GM23338 (cell line): Measurements from ENCODE around the gene CARMIL1. TPM values are rescaled to one million over a fixed set of nuclear protein-coding genes. Genes with fewer than 3 reads are reported as not detected.
A peak's percentile ranks its signal among the peaks of the same experiment; 100 is the strongest.

ENCODE experiments used
- ATAC-seq: fragments of 200-7000 bp; cut with Tn5 transposase; 3 replicates; pipeline ENCODE4 v1.9.1; 2020
- DNase-seq: peaks from one replicate; pipeline ENCODE4 v3.0.0-alpha.2; 2015; ENCODE audit warnings: low spot score
- H2AFZ ChIP-seq: fragments of 200-600 bp; sonication (generic); 2 replicates; pipeline ENCODE4 v1.8.0; 2016; ENCODE audit warnings: antibody characterized with exemption, mild to moderate bottlenecking, moderate library complexity
- H3F3A ChIP-seq: fragments of 200-600 bp; sonication (generic); replicated peaks from 2 replicates; pipeline ENCODE4 v1.8.0; 2017; ENCODE audit warnings: antibody characterized with exemption, mixed run types, low read depth
- H3K27ac ChIP-seq: fragments of 200-600 bp; sonication (generic); 2 replicates; pipeline ENCODE4 v1.6.1; 2016; ENCODE audit warnings: low read depth
- H3K27me3 ChIP-seq: fragments of 200-600 bp; sonication (generic); 2 replicates; pipeline ENCODE4 v1.8.0; 2016; ENCODE audit warnings: mild to moderate bottlenecking, mixed run types, moderate library complexity; ENCODE audit not compliant: insufficient read depth
- H3K36me3 ChIP-seq: fragments of 200-600 bp; sonication (generic); 2 replicates; pipeline ENCODE4 v1.8.0; 2016; ENCODE audit warnings: mild to moderate bottlenecking; ENCODE audit not compliant: insufficient read depth
- H3K4me1 ChIP-seq: fragments of 200-600 bp; sonication (generic); 2 replicates; pipeline ENCODE4 v1.8.0; 2016; ENCODE audit warnings: mild to moderate bottlenecking, moderate library complexity; ENCODE audit not compliant: insufficient read depth
- H3K4me2 ChIP-seq: fragments of 200-600 bp; sonication (generic); 2 replicates; pipeline ENCODE4 v1.7.1; 2017; ENCODE audit warnings: mixed run types
- H3K4me3 ChIP-seq: fragments of 200-600 bp; sonication (generic); 2 replicates; pipeline ENCODE4 v1.6.1; 2016; ENCODE audit warnings: mixed run types
- H3K79me2 ChIP-seq: fragments of 200-600 bp; sonication (generic); replicated peaks from 2 replicates; pipeline ENCODE4 v1.8.0; 2017; ENCODE audit warnings: mild to moderate bottlenecking; ENCODE audit not compliant: insufficient read depth
- H3K9me2 ChIP-seq: fragments of 200-600 bp; sonication (generic); 2 replicates; pipeline ENCODE4 v1.8.0; 2017; ENCODE audit not compliant: insufficient read depth
- H4K20me1 ChIP-seq: fragments of 200-600 bp; sonication (generic); replicated peaks from 2 replicates; pipeline ENCODE4 v1.8.0; 2017; ENCODE audit warnings: mild to moderate bottlenecking; ENCODE audit not compliant: insufficient read depth
- H3K27ac Mint-ChIP-seq: 2 replicates; pipeline ENCODE4 v1.8.0; 2020; ENCODE audit warnings: inconsistent platforms, mild to moderate bottlenecking, moderate library complexity, mixed read lengths
- H3K27me3 Mint-ChIP-seq: 3 replicates; pipeline ENCODE4 v1.8.0; 2022; ENCODE audit warnings: low read depth, mild to moderate bottlenecking, moderate library complexity, mixed read lengths, inconsistent platforms; ENCODE audit not compliant: insufficient read depth, poor library complexity
- H3K36me3 Mint-ChIP-seq: 3 replicates; pipeline ENCODE4 v1.8.0; 2021; ENCODE audit warnings: low read depth, mild to moderate bottlenecking, inconsistent platforms, moderate library complexity, mixed read lengths
- H3K4me1 Mint-ChIP-seq: 3 replicates; pipeline ENCODE4 v1.8.0; 2020; ENCODE audit warnings: mild to moderate bottlenecking, inconsistent platforms, mixed read lengths
- H3K4me3 Mint-ChIP-seq: 3 replicates; pipeline ENCODE4 v1.8.0; 2021; ENCODE audit warnings: moderate library complexity, mild to moderate bottlenecking, inconsistent platforms, mixed read lengths
- H3K9me3 Mint-ChIP-seq: 3 replicates; pipeline ENCODE4 v1.8.0; 2020; ENCODE audit warnings: moderate library complexity, mild to moderate bottlenecking, inconsistent platforms, mixed read lengths
- CTCF ChIP-seq, 2 experiments: fragments of 200-600 bp in 1 of 2; sonication (generic) in 1 of 2; conservative IDR thresholded peaks; 2 replicates each; pipeline versions ENCODE4 v1.5.1 to v1.6.1; 2016 to 2017; ENCODE audit warnings: antibody characterized with exemption in 2 of 2, low read depth in 2 of 2, mild to moderate bottlenecking in 2 of 2, moderate library complexity in 1 of 2
- EZH2 ChIP-seq: fragments of 200-600 bp; sonication (generic); IDR thresholded peaks from one replicate; pipeline ENCODE4 v1.8.0; 2017; ENCODE audit warnings: antibody characterized with exemption, mild to moderate bottlenecking, low read depth; ENCODE audit not compliant: unreplicated experiment
- NANOG ChIP-seq: IDR thresholded peaks from 2 replicates; pipeline ENCODE4 v1.6.1; 2016; ENCODE audit warnings: antibody characterized with exemption, borderline replicate concordance
- REST ChIP-seq: IDR thresholded peaks from one replicate; pipeline ENCODE4 v1.6.1; 2018; ENCODE audit warnings: antibody characterized with exemption; ENCODE audit not compliant: unreplicated experiment
- ZNF331 ChIP-seq: fragments of 250-450 bp; sonication (Bioruptor Pico); IDR thresholded peaks from 2 replicates; pipeline ENCODE4 v1.5.0; 2020; ENCODE audit warnings: low read depth, mild to moderate bottlenecking, moderate library complexity
- polyA plus RNA-seq: library from polyadenylated mRNA; unstranded; fragments of >200 nt; fragmentation: Nextera tagmentation; extraction: Ambion mirVana; gene quantifications from 2 replicates; pipeline ENCODE4 v1.2.1, GENCODE V29; 2016
- total RNA-seq: library from RNA; depleted of rRNA; stranded (reverse); fragments of >200 nt; shearing (Covaris generic); gene quantifications from 2 replicates; pipeline ENCODE4 v1.2.3, GENCODE V29; 2014

The CARMIL1 gene
- total and polyA plus RNA-seq, 2 experiments from 2014 or later, result 43.2 to 66.9 TPM

GRCh38 chr6:25637960-25638434 lies 358.8 kb downstream of the CARMIL1 start:
- Histone ChIP-seq H3K4me2 (no peak overlapping the region), H3K27ac (no peak overlapping the region), H2AFZ (no peak overlapping the region), H3K79me2 (no peaks in the 10 kb centered on the region), H3F3A (no peaks in the 10 kb centered on the region), H3K9me2 (no peaks in the 10 kb centered on the region), H3K27me3 (no peaks in the 10 kb centered on the region), H4K20me1 (no peaks in the 10 kb centered on the region), H3K4me3 (no peak overlapping the region), H3K36me3 (no peaks in the 10 kb centered on the region), H3K4me1 (no peaks in the 10 kb centered on the region)
- Mint-ChIP-seq H3K9me3 (no peaks in the 10 kb centered on the region), H3K27ac (no peak overlapping the region), H3K27me3 (no peaks in the 10 kb centered on the region), H3K4me1 (peaks cover 3% of the 10 kb centered on the region; the same call in 2 of the 3 replicates), H3K36me3 (no peaks in the 10 kb centered on the region), H3K4me3 (no peak overlapping the region)
- ATAC-seq (peak; percentile 98), DNase-seq (peak; percentile 76)
- no peak for TF ChIP-seq EZH2
- TF ChIP-seq CTCF (conservative IDR thresholded peaks at IDR 0.05; ENCODE audit: low read depth in 2 of 2), result peak; percentile 45 to 76
- peak; percentile 89 for TF ChIP-seq REST

GRCh38 chr6:25639653-25640052 lies 360.5 kb downstream of the CARMIL1 start:
- H3K27me3 Mint-ChIP-seq, result no peaks in the 10 kb centered on the region
- H3K27me3 ChIP-seq, result no peaks in the 10 kb centered on the region

More at GRCh38 chr6:25639653-25640052, 360.5 kb downstream of the CARMIL1 start:
- H3K9me2 ChIP-seq, result no peaks in the 10 kb centered on the region
- ATAC-seq (no peak), DNase-seq (no peak)
- H3K27ac ChIP-seq, result no peak overlapping the region
- no peak for TF ChIP-seq NANOG
- TF ChIP-seq CTCF (conservative IDR thresholded peaks at IDR 0.05; ENCODE audit: low read depth in 2 of 2), result no peak
- TF ChIP-seq ZNF331, result no peak
- H3F3A ChIP-seq, result no peaks in the 10 kb centered on the region
- Mint-ChIP-seq H3K27ac (no peak overlapping the region), H3K9me3 (no peaks in the 10 kb centered on the region), H3K4me1 (peaks cover 3% of the 10 kb centered on the region; the same call in 2 of the 3 replicates), H3K4me3 (no peak overlapping the region), H3K36me3 (no peaks in the 10 kb centered on the region)
- H3K4me1 ChIP-seq, result no peaks in the 10 kb centered on the region
- no peaks in the 10 kb centered on the region for H4K20me1 ChIP-seq
- no peaks in the 10 kb centered on the region for H3K36me3 ChIP-seq
- H3K4me3 ChIP-seq, result no peak overlapping the region
- no peak overlapping the region for H3K4me2 ChIP-seq
- H3K79me2 ChIP-seq, result no peaks in the 10 kb centered on the region
- H2AFZ ChIP-seq, result no peak overlapping the region
